Stimulated activated CD8-positive, alpha-beta memory T cell treated with anti-CD3 and anti-CD28 coated beads, Interleukin-4, amount 100 ng/mL, for 1 hour (primary cell): ENCODE measurements around the gene CHKA.
A peak's percentile ranks its signal among the peaks of the same experiment; 100 is the strongest.

Experiments used
- DNase-seq, 2 donors: peaks; one replicate each; pipeline ENCODE4 v3.0.0-alpha.2; 2020; ENCODE audit warnings: low read depth in 2 of 2, low spot score in 1 of 2

CHKA gene

GRCh38 chr11:68033708-68034045, 87.5 kb downstream of the CHKA start:
- DNase-seq: no peak

GRCh38 chr11:68032997-68033707, 88.0 kb downstream of the CHKA start:
- no peak for DNase-seq

- DNase-seq: no peak
These were observed 89.2 kb downstream of the CHKA start for GRCh38 chr11:68032003-68032402.

- DNase-seq: no peak
These were observed 90.1 kb downstream of the CHKA start for GRCh38 chr11:68031144-68031464.

GRCh38 chr11:68030318-68031143, 90.7 kb downstream of the CHKA start, which contains the start of gene NDUFS8:
Gene NDUFS8, plus strand, starts transcription at chr11:68030681. Its CDS starts 1,471 bp downstream, at chr11:68032152.
- DNase-seq: peak; percentile 90 to 92

GRCh38 chr11:68028802-68029545, 92.2 kb downstream of the CHKA start:
- no peak for DNase-seq

GRCh38 chr11:68027667-68028066, 93.5 kb downstream of the CHKA start:
- no peak for DNase-seq

- no peak for DNase-seq
These were observed 94.6 kb downstream of the CHKA start for GRCh38 chr11:68026391-68027105.

GRCh38 chr11:68025047-68025446, 96.1 kb downstream of the CHKA start:
- DNase-seq: no peak

- DNase-seq: no peak
These were observed 96.7 kb downstream of the CHKA start for GRCh38 chr11:68024508-68024907.

- DNase-seq: no peak
These were observed 98.7 kb downstream of the CHKA start for GRCh38 chr11:68022531-68022930.

- no peak for DNase-seq
These were observed 99.9 kb downstream of the CHKA start for GRCh38 chr11:68021167-68021787.

GRCh38 chr11:68020575-68020974, 100.6 kb downstream of the CHKA start:
- no peak for DNase-seq

GRCh38 chr11:68019486-68019885, 101.7 kb downstream of the CHKA start:
- DNase-seq: no peak

GRCh38 chr11:68018730-68019190, 102.4 kb downstream of the CHKA start:
- no peak for DNase-seq

GRCh38 chr11:68017980-68018729, 103.0 kb downstream of the CHKA start:
- DNase-seq: no peak

- no peak for DNase-seq
These were observed 104.0 kb downstream of the CHKA start for GRCh38 chr11:68016904-68017817.

- no peak for DNase-seq
These were observed 104.9 kb downstream of the CHKA start for GRCh38 chr11:68016161-68016903.
